IMR-90 (cell line): ENCODE data around the gene DAZL.

ENCODE experiments used
- FOS ChIP-seq: fragments of 150-350 bp; IDR thresholded peaks from 2 replicates; pipeline ENCODE4 v1.6.1; 2016; ENCODE audit warnings: low read depth, low read length
- RAD21 ChIP-seq: IDR thresholded peaks from 2 replicates; pipeline ENCODE4 v1.6.1; 2012; ENCODE audit warnings: low read length, improper control_type of control experiment

DNA sequence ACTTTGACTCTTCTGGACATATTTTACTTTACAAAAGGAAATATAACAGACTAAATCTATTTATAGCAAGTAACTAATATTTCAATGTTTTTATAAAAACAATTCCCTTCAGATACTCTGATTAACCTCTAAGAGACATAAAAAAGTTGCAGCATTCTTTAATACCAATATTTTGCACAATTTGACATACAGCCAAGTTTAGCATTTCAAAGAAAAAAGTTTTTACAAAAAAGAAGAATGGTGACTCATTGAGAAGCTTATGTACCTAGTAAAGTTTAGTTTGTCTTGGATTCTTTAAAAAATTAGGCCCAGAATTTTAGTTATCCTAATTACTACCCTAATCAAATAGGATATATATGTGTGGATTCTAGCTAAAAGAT is 17.6 kb downstream of the DAZL start:
- no peak for TF ChIP-seq FOS
- TF ChIP-seq RAD21, result no peak
